ENCODE results near the gene C5orf24.
A peak's percentile ranks its signal among the peaks of the same experiment; 100 is the strongest.

GRCh38 chr5:134845852-134846640 lies at the start of gene C5orf24:
- TF ChIP-seq, protein P1, sequence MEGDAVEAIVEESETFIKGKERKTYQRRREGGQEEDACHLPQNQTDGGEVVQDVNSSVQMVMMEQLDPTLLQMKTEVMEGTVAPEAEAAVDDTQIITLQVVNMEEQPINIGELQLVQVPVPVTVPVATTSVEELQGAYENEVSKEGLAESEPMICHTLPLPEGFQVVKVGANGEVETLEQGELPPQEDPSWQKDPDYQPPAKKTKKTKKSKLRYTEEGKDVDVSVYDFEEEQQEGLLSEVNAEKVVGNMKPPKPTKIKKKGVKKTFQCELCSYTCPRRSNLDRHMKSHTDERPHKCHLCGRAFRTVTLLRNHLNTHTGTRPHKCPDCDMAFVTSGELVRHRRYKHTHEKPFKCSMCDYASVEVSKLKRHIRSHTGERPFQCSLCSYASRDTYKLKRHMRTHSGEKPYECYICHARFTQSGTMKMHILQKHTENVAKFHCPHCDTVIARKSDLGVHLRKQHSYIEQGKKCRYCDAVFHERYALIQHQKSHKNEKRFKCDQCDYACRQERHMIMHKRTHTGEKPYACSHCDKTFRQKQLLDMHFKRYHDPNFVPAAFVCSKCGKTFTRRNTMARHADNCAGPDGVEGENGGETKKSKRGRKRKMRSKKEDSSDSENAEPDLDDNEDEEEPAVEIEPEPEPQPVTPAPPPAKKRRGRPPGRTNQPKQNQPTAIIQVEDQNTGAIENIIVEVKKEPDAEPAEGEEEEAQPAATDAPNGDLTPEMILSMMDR (IDR thresholded peaks at IDR 0.05), result peak in 2 of 5 experiments; percentile 41 to 47
- TF ChIP-seq POLR2A (IDR thresholded peaks at IDR 0.05), result peak; percentile 96 to 97
